ENCODE measurements around the gene PJVK.
A peak's percentile ranks its signal among the peaks of the same experiment; 100 is the strongest.
"Not testable (repeated sequence)": the region's sequence is repeated elsewhere in the genome, so short reads cannot be mapped to it uniquely, and the experiment has no call there.

Gene PJVK, protein sequence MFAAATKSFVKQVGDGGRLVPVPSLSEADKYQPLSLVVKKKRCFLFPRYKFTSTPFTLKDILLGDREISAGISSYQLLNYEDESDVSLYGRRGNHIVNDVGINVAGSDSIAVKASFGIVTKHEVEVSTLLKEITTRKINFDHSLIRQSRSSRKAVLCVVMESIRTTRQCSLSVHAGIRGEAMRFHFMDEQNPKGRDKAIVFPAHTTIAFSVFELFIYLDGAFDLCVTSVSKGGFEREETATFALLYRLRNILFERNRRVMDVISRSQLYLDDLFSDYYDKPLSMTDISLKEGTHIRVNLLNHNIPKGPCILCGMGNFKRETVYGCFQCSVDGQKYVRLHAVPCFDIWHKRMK
- total RNA-seq = 2.1 to 4.6 reads per million in 2 donors

DNA sequence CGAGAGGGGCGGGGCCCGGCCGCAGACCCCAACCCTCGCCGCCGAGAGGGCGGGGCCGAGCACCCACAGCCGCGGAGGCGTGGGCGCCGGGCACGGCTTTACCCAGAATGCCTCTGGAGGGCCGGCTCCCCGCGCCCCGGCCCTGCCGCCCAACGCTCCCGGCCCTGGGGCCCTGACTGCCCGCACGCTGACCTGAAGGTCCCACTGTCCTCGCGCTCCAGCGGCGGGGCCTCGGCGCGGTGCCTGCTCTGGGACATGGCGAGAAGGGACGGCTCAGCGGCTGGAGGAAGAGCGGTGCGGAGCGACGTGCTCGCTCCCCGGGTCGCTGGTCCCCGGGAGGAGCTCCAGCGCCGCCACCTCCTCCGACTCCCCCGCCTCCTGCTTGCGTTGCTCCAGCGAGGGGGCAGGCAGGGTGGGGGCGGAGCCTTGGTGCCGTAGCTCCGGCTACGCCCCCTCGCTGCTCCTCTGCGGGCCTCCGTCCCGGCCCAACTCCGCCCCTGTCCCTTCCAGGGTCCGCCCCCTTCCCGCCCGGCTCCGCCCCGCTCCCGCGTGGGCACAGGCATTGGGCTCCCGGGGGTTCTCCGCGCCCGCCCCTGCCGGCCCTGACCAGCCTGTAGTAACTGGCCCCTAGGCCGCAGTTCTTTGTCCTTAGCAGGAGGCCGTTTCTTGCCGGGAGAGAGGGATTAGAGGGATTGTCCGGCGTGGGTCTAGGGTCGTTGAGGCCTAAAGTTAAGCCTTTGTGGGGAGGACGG, at the start of gene PJVK, which contains the start of gene PRKRA:
Gene PJVK (plus strand): TSS at position 605 of the 752 bp plus-strand sequence. CDS start 2,032 bp downstream, outside the sequence.
Gene PRKRA (minus strand): TSS at position 402 of the 752 bp plus-strand sequence. CDS start 145 bp downstream, at position 257.
- peak; percentile 88 for DNase-seq

- no peak for DNase-seq
Observed at GRCh38 chr2:178401994-178402437, 49.2 kb upstream of the PJVK start.

DNA sequence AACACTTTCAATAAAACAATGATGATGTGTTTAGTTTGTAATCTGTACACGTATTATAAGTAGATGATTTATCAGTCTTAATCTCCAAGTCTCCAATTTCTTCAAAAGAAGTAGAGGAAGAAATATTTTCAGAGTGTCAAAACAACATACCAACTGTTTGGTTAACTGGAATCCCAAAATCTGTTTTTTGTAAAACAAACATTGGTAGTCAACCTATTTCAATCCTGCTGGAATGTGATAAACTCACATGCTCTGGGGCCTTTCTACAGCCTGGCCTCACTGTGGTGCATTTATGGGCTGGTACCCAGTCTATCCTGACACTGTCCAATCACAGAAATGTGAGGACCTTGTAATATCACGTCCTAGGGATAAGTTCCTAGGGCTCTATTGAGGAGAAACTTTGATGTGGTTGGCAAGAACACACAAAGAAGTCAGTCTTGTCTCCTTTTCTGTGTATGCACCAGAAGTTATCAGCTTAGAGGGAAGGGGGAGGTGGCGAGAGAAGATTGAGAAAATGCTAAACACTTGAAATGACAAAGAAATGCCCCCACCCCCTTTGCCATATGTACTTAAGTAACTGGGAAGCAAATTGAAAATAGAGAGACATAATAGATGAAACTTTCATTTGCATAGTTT, 47.4 kb upstream of the PJVK start:
- no peak for DNase-seq

- no peak for DNase-seq
Observed at GRCh38 chr2:178404368-178404767, 46.8 kb upstream of the PJVK start.

- no peak for DNase-seq
Observed at GRCh38 chr2:178409261-178409660, 41.9 kb upstream of the PJVK start.

DNA sequence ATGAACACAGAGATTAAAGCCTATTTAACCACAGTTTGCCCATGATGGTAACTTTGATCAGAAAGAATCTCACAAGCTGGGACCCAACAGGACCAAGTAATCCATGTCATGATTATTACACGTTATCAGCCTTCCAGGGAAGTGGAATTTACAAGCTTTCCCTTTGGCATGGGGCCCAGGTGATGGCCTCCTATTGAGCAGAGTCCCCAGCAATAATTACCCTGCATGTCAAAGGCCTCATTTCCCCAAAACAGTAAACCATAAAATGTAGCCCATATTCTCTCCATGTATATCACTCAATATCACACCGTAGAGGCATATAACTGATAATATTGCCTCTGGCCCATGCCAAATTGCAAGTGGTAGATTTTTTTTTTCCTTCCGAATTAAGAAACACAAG, 39.1 kb upstream of the PJVK start:
- DNase-seq = no peak

DNA sequence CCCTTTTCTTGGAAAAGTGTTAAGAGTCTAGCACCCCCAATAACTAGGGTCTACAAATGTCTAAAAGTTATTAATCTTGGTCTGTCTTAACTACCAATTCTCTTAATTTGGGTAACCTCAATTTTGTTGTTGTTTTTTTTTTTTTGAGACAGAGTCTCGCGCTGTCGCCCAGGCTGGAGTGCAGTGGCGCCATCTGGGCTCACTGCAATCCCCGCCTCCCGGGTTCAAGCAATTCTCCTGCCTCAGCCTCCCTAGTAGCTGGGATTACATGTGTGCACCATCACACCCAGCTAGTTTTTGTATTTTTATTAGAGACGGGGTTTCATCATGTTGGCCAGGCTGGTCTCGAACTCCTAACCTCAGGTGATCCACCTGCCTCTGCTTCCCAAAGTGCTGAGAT, 38.7 kb upstream of the PJVK start:
- not testable (repeated sequence) for DNase-seq

DNA sequence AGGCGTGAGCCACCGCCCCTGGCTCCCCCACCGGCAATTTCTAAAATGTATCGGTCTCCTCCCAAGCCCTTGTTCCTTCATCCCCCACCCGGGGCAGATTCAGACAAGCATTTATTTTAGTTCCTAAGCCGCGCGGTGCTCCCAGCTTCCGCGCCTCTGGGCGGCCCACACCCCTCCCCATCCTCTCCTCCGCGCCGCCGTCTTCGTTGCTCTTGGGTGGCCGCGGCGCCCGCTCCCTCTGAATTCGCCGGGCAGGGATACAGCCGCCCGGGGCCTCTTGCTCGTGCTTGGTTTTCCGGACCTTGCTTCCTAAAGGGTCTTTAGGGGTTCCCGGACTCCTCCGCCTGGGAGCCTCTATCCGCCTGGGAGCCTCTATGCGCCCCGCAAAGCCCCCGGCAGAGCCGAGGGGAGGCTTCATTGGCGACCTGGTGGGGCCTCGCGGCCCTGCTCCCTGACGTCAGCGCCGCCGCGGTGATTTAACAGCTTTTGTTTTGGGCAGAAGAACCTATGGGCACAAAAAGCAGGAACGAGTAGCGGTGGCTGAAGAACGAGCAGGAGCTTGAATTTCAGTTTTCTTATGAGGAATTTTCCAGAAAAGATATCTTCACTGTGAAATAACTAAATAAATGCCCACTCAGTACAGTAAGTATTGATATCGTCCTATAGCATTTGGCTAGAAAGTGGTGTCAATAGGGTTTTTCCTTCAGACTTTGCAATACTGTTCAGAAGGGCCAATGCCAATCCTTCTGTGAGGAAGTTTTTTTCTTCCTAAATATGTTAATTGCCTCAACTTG, 37.5 kb upstream of the PJVK start:
- DNase-seq = peak; percentile 49

- DNase-seq = no peak
Observed at GRCh38 chr2:178414266-178415247, 36.6 kb upstream of the PJVK start.

- no peak for DNase-seq
Observed at GRCh38 chr2:178415979-178416378, 35.2 kb upstream of the PJVK start.

GRCh38 chr2:178417916-178418315, 33.3 kb upstream of the PJVK start:
- DNase-seq = no peak

- no peak for DNase-seq
Observed at GRCh38 chr2:178418426-178418825, 32.8 kb upstream of the PJVK start.

DNA sequence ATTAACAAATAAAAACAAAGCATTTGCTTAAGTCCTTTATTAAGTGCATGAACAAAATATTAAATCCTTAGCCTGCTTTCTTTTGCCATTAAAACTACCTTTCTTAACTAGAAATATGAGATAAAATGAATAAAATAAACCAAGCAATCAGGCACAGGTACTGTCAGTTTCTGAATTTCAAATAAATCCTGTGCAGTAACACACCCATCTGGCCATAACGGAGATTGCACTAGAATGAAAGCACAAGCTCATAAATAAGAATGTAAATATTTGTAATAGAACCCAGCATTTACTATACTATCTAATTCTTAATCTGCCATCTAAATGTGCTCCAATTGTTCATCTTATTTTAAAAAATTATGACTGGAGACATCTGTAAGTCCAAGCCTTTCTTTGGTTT, 32.1 kb upstream of the PJVK start:
- DNase-seq = no peak

- no peak for DNase-seq
Observed at GRCh38 chr2:178420463-178420999, 30.6 kb upstream of the PJVK start.

DNA sequence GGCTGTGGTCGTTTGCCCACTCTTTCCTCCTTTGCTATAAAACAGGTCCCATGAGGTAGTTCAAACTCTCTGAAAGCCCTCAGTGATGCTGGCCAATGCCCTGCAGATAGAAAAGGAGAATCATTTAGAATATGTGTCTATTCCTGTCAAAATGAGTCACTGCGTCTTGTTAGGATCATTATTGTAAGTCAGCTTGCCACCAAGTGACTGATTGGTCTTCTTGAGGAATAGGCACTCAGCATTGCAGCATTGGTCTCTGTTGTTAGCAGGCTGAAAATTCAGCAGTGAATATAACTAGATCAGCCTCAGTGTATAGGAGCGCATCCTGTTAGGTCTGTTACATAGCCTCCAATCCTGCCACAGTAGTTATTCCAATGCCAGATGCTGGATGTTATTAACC, 29.1 kb upstream of the PJVK start:
- no peak for DNase-seq

- DNase-seq = not testable (repeated sequence)
Observed at GRCh38 chr2:178423746-178424145, 27.4 kb upstream of the PJVK start.

GRCh38 chr2:178425255-178425827, 25.8 kb upstream of the PJVK start:
- DNase-seq = no peak

- DNase-seq = no peak
Observed at GRCh38 chr2:178426388-178426787, 24.8 kb upstream of the PJVK start.

DNA sequence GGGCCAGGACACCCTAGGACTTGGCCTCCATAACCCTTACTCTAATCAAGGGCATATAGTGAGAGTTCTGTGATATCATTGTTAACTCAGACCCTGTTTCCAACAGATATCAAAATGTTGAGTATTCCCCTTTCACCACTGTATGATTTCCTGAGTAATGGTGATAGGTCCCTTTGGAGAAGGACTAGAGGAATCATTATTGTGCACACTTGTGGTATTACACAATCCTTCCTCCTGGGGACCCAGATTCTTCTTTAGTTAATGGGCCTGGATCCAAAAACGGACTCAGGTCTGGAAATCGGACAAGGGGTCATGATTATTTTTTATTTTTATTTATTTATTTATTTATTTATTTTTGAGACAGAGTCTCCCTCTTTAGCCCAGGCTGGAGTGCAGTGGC, 23.7 kb upstream of the PJVK start:
- no peak for DNase-seq

DNA sequence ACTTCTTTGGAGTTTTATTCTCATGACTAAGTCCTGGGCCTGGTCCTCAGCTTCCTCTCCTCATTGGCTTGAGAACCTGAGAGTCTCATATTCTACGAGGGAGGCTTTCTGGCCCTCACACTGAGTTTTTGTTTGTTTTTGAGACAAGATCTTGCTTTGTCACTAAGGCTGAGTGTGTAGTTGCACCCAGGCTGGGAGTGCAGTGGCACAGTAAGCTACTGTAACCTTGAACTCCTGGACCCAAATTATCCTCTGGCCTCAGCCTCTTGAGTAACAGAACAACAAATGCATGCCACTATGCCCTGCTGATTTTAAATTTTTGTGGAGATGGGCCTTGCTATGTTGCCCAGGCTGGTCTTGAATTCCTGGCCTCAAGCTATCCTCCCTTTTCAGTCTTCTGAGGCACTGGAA, 22.8 kb upstream of the PJVK start:
- DNase-seq = no peak

GRCh38 chr2:178429336-178429735, 21.8 kb upstream of the PJVK start:
- no peak for DNase-seq
